HG02852 (cell line): Measurements from ENCODE around the gene GRAMD1B.

ENCODE experiments used
- ATAC-seq: cut with Tn5 transposase; IDR thresholded peaks from one replicate; pipeline ENCODE4 v1.9.1; 2021; ENCODE audit warnings: mild to moderate bottlenecking, moderate library complexity; ENCODE audit not compliant: unreplicated experiment

Gene GRAMD1B

DNA sequence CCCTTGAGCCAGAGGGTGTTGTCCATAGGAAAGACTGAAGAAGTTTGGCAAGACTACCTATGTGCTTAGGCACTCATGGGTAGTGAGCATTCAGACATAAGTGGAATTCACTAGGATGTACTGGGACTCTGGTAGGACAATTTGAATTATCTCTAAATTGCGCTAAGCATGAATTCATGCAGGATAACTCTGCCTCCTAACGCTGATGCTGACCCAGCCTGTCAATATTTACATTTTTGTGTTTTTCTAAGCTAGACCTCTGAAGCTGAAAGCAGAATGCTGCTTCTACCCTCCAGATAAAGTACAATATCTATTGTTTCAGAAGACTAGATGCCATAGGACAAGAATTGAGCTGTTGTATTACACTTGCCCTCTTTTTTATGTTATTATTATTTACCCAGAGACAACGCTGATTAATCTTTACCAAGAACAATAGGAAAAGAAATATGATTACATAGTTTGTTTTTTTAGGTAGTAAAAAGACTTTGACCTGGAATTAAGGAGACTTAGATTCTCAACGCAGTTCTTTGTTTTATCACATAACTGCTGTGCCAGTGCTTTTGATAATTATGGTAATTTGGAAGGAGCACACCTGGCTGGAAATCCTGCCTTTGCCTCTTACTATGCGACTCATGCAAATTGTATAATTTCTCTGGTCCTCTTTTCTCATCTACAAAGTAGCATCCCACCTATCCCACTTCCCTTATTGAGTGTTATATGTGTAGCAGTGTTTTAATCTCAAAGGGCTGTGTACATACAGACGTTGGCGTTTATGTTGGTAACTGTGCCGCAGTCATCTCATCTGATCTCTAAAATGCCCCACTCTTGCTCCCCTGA lies 21.2 kb upstream of the GRAMD1B start:
- ATAC-seq: no peak

DNA sequence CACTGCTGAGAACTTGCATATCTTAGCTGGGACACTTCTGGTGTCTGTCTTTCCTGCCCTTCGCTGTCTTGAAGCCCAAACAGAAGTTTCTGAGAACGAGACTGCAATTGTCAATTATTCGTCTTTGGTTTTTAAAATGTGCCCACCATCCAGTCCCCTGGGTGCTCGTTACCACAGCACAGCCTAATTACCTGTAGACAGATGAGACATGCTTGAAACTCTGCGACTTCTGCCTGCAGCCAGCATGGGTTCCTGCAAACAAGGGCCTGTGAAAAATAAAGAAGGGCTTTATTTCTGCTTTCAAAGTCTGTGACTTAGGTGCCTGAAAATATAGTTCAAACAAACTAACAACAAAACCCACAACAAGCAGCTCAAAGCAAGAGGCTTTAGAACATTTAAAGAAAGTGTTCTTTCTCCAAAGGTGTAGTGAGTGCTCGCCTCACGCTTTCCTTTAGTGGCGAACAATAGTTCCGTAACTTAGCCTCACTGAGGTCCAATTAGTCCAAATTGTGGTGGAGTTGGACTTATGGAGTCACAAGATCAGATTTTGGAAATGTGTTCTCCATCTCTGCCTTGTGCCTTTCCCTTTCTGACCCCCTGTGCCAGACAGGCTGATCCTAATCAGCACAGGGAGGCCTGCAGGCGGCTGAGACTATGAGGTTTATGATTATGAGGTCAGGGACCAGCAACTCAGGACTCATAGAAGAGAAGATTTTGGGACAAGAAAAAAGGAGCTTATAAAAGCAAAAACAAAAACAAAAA lies 20.4 kb upstream of the GRAMD1B start:
- ATAC-seq: no peak

DNA sequence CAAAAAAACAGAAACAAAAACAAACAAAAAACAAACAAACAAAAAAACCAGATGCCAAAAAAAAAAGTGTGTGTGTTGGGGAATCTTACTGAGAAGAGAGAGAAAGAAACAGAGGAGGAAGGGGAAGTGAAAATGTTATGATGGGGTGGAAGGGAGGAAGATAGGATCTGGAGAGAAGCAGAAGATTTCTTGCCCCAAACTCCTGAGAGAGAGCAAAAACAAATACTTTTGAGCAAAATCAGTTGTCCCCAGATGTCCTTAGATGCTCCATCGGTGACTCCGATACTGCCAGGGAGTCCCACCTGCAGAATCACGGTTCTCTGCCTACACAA lies 19.9 kb upstream of the GRAMD1B start:
- ATAC-seq: no peak

DNA sequence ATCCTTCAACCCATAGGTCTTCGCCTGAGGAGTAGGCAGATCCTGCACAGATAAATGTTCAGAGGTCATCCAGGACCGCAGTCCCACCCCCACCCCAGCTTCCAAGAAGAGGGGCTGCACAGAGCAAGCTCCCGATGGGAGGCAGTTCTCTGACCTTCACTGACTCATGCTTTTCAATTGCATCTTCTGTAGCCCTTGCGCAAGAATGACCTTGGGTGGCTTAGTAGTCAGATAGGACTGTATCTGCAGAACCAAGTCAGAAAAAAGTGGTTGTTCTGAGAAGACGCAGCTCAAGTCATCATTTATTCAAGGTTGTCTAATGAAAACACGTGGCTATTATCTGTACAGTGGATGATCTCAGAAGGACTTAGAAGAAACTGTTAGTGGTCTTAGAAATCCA lies 16.4 kb upstream of the GRAMD1B start:
- ATAC-seq: no peak

DNA sequence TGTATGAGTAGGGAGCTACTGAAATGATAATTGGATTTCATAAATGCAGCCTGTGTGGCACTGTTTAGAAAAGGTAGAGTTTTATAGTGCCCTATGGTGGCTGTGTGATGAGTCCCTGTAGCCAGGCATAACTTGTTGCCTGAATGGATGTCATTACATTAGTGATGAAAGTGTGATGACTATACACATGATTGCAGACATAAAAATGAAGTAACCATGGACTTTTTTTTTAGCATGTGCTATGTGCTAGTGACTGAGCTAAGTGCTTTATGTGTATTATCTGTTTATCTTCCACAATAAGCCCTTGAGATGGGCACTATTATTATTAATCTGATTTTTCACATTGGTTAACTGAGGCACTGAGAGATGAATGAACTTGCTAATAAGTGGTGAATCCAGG lies 13.5 kb upstream of the GRAMD1B start:
- no peak for ATAC-seq

DNA sequence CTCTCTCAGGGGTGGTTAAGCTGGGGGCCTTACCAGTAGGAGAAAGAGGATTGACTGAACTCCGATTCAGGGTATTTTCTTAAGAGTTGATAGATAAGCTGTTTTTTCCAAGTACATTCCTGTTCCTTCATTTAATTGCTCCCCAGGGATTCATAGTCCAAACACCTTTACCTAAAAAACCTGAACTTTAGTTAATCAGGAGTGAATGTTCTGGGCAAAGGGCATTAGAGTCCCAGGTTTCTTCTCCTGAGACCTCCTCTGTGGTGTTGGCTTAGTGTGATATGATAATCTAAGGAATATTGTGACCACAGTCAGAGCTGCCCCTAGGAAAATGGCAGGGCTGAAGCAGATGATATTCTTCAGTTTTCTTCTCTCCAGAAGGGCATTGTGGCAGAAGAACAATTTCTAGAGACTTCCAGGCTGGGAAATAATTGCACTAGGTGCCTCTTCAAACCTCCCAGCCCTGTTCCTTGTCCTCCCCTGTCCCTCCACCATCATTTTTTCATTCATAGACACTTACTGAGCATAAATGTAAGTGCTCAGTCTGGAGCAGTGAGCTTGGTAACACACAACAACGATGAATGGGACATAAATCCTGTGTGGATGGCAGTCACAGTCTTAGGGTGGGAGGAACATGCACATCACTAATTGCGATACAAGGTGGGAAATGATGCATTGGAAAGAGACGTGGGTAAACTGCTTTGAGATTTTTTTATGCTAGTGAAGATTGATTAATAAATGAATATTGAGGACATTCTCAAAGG lies 11.5 kb upstream of the GRAMD1B start:
- ATAC-seq: no peak

DNA sequence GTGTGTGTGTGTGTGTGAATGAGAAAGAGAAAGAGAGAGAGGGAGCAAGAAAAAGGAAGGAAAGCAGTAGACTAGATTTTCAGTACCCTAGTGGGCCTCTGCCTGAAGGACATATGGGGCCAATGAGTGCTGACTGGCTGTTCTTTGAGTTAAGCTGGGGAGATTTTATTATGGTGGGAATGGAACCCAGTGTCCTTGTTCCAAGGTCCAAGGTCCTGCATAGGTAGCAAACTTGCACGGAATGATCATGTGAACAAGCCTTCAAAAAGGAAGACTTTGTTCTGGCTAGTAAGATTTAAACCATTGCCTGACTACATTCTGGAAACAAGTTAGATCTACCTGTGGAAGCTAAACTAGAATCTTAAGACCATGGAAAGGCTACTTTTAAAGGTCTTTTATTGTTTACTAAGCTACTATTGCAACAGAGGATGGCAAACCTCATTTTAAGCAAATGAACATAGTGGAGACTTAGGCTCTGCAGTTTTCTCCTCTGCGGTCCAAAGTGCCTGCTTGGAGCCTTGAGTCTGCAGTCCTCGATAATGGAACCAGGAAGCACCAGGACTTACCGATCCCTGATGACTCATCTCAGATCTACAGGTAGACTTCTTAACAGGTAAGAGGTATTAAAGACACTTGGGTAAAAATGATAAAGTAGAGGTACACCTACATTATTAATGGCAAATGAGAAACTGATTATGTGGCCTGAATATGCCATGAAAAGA lies 10.2 kb upstream of the GRAMD1B start:
- ATAC-seq: no peak

DNA sequence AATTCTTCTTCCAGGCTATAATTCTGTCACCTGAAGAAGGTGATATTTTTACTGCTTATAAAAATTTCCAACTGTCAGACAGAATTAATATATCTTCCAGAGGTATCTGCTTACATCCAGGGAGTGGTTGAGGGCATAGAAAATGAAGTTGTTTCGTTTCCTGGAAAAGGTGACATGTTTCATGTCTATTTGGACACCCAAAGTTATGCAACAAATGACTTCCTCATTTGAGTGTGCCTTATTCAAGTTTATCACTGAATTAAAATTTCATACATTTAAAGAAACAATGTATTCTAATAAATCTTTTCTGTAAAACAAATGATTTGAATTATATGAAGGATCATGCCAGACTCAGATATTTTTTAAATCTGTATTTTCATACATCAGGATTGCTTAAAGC lies 8.5 kb upstream of the GRAMD1B start:
- ATAC-seq: no peak

DNA sequence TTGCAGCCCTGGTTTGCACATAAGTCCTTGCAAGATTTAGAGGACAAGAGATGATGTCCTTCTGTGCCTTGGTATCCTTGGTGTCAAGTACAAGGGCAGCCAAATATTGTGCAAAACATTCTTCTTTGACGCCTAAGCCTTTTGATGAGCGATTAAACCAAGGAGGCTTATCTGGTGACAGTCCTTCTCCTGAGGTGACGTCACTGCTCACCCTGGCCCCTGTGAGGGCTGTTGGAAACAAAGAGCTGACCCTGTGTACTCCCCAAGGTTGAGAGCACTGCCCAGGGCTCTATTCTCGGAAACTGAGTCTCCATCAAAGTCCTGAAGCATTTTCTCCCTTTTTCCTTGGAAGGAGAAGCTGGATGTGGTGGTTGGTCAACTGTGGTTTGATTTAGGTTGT lies 4.7 kb upstream of the GRAMD1B start:
- ATAC-seq: no peak

DNA sequence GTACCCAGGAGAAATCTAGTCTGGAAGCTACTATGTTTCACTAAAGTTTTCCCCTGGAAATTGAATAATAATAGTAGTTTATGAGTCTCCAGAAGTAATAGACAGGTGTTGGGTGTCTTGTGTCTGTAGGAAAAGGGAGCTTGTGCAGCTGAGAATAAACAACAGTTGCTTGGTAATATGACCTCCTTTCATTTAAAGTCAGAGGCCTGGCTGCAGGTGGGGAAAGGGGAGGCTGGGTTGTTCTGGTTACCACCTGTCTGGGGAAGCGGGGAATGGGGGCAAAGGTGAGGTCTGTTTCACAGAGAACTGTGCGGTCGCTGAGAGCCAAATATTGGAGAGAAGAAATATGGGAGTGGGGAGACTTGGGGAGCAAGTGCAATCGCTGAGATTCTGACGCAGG lies 3.3 kb upstream of the GRAMD1B start:
- no peak for ATAC-seq

DNA sequence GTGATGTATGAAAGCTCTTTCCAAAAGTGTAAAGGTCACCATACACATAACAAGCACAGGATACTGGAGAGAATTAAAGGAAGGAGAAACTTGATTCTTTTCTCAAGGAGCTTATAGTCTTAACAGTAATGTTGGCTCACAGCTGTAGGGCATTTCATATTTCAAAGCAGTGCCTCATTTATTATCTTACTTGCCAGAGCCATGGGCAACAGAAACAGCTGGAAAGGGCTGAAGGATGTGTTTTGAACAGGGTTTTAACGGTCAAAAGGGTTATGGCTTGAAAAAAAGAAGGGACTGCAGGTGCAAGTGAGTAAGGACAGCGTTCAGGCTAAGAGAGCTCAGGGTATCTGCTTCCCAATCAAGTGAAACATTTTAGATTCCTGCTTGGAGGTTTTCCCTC lies 2.7 kb upstream of the GRAMD1B start:
- ATAC-seq: no peak

DNA sequence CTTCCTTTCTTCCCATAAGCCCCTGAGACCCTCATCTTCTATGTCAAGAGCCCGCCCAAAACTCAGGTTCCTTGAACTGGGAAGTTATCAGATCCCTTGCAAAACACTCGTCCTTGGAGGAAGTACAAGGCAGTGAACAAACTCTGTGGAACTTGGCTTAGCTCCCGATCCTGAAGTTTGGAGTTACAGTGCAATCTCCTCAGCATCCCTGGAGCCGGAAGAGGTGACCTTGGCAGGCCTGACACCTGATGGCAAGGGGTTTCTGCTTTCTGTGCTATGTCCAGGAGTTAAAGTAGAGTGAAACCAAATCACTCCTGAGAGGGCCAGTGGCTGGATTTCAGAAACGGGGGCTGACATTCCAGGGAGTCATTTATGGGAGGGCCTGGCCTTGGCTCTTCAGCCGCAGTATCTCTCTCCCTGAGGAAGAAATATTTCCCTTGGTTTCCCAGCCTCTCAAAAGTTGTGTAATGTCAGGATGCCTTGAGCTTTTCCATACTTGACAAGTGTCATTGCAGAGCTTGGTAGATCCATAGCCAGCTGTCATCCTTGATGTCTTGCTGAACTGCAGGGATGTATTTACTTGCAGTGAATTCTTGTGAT lies 1.9 kb upstream of the GRAMD1B start:
- ATAC-seq: no peak

DNA sequence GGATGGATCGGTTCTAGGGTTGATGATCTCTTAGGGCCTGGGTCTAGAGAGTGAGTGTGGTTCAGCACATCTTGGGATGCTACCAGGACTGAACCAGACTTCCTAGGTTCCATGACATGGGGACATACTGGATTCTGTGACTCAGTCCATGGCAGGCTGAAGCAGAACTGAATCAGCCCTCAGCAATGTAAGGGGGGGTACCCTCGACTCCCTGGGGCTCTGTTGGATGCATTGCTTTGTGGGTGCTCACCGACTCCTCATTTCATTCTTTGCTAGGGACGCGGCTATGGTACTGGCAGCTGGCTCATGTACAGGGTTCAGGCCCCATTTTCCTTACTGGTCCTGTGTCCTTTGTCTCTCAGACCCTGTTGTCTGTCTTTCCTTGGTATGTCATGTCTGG lies 733 bp upstream of the GRAMD1B start:
- no peak for ATAC-seq

DNA sequence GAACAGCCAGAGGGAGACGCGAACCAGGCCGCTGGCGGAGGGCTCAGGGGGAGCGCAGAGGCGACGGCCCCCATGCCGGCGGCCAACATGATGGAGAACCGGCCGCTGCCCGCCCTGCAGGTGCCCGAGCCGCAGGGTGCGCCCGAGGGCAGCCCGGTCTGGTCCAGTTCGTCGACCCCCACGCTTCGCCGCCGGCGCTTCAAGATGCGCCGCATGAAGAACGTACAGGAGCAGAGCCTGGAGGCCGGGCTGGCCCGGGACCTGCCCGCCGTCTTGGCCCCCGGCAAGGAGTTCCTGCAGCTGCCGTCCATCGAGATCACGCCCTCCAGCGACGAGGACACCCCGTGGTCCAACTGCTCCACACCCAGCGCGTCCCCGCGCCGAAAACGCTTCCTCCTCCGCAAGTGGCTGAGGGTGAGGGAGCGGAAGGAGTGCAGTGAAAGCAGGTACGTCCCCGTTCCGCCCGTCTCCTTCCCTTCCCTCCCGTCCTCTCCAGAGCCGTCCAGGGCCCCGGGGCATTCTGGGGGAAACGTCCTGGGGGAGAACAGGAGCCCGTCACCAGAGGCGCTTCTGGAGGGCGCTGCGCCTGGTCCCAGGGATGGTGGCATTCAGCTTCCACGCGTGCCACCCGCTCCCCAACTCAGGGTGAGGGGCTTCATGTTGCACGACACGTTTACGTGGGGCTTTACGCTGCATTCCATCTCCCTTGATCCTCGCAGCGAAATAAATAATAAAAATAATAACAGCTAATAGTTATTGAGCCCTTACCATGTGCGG lies 840 bp downstream of the GRAMD1B start:
- ATAC-seq: peak; percentile 52

DNA sequence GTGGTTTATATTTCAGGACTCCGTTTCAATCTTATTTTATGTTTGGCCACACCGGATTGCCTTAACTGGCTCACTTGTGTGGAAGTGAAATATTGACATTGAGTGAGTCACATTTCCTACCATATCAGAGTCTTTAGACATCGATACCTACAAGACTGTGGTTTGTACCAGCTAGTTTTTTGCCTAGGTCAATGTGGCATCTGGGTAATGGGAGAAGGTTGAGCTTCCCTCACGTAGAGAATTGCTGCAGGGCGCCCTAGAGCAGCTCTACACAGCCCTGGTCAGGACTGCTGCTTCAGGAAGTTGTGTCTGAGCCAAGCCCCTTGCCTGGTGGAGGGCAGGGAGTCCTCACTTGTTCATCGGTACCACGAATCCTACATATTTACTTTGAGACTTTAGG lies 1.6 kb downstream of the GRAMD1B start:
- ATAC-seq: no peak

DNA sequence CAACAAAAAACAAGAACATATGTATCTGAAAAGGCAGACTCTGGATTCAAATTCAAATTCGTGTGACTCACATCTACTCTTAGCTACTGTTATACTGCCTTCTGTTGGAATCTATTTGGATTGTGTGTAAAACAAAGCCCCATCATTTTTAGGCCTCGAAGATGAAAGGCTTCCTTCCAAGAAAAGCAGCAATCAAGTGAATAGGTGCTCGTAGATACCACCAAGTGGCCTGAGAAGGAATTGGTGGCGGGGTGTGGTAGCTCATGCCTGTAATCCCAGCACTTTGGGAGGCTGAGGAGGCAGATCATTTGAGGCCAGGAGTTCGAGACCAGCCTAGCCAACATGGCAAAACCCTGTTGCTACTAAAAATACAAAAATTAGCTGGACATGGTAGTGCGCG lies 4.2 kb downstream of the GRAMD1B start:
- ATAC-seq: no peak

DNA sequence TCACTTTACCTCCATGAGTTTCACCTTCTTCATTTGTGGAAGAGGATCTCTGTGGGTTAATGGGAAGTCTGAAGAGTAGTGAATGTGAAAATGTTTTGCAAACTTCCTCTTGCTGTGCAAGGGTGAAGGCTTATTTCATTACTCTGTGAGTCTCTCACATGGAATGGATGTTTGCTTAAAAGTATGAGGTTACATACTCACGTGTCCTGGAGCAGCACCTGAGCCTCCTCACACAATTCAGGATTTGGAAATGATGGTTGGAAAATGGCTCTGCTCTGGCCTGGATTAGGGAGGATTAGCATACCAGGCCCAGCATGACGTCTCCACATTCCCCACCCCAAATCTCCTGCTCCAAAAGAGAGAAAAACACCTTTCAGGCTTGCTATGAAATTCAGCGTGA lies 4.8 kb downstream of the GRAMD1B start:
- ATAC-seq: no peak

DNA sequence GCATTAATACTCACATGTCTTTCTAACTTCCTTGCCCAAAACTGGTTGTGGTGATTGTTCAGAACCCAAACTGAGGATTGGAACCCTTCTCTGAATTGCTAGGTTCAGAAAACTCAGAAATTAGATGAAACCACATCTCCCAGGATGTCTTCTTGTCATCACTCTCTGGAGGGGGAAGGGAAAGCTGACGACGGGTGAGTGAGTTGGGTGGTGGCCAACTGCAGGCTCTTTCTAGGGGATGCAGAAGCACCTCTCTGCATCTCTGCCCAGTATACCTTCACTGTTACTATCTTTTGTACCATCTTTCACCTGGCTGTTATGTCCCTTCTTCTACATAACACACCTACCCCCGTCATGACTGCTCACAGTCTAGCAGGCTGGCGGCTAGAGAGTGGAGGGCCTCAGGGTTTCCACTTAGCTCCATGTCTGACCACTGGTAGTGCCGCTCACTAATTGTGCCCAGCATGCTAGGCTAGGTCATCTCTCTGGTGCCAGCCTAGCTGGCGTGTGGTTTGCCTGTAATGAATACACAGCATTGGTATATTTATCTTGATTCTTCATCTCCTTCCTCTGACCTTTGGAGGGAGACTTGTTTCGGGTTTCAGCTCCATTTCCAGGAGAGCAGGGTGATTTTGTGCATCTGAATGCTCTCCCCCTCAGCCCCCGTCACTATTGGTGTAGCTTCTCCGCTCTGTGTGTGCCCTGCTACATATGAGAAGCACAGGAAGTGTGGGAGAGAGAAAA lies 7.3 kb downstream of the GRAMD1B start:
- ATAC-seq: no peak

DNA sequence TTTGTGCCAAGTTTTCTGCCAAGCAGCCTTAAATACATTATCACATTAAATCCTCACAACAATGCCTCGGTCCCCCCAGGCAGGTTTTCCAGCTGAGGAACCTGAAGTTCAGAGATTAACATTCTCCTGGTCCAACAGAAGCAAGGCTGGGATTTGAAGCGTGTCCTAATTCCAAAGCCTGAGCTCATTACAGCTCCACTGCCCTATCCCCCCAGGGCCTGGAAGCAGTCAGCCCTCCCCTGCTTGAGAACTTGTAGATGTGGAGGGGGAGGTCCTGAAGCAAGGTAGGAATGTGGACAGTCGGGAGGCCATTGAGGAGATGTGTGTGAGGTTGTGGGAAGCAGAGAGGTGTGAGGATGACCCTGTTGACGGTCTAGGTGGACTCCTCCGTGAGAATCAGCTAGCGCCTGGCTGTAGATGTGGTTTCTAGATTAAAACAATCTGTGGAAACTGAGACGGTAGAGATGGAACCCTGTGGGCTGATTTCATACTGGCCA lies 8.1 kb downstream of the GRAMD1B start:
- no peak for ATAC-seq
